Osteocyte (in vitro differentiated cells): Measurements from ENCODE around the gene NCR2. TPM values are rescaled to one million over a fixed set of nuclear protein-coding genes. Genes with fewer than 3 reads are reported as not detected.
A peak's percentile ranks its signal among the peaks of the same experiment; 100 is the strongest.

Experiments
- DNase-seq: peaks from one replicate; pipeline ENCODE4 v3.0.0; 2021; ENCODE audit warnings: mixed read lengths; ENCODE audit not compliant: unreplicated experiment; ENCODE audit errors: extremely low spot score
- H3K27ac Mint-ChIP-seq: one replicate; pipeline ENCODE4 v1.8.0; 2021; ENCODE audit warnings: mild to moderate bottlenecking, mixed read lengths; ENCODE audit not compliant: unreplicated experiment
- H3K27me3 Mint-ChIP-seq: one replicate; pipeline ENCODE4 v1.8.0; 2021; ENCODE audit warnings: mixed read lengths; ENCODE audit not compliant: unreplicated experiment
- H3K36me3 Mint-ChIP-seq: one replicate; pipeline ENCODE4 v1.8.0; 2021; ENCODE audit warnings: mixed read lengths; ENCODE audit not compliant: unreplicated experiment
- H3K4me1 Mint-ChIP-seq: one replicate; pipeline ENCODE4 v1.8.0; 2021; ENCODE audit warnings: mixed read lengths; ENCODE audit not compliant: unreplicated experiment
- H3K4me3 Mint-ChIP-seq: one replicate; pipeline ENCODE4 v1.8.0; 2021; ENCODE audit warnings: mild to moderate bottlenecking, moderate library complexity, mixed read lengths; ENCODE audit not compliant: unreplicated experiment
- H3K9me3 Mint-ChIP-seq: one replicate; pipeline ENCODE4 v1.8.0; 2021; ENCODE audit warnings: mixed read lengths; ENCODE audit not compliant: unreplicated experiment
- total RNA-seq: library from RNA; stranded (reverse); gene quantifications from 2 replicates; pipeline ENCODE4 v1.2.1, GENCODE V29; 2021
- TF ChIP-seq, protein P1 (sequence below): fragments of 200-600 bp; sonication (generic); IDR thresholded peaks from 2 replicates; pipeline ENCODE4 v1.5.0; 2021; ENCODE audit warnings: antibody characterized with exemption, mild to moderate bottlenecking, moderate library complexity

NCR2 gene
- total RNA-seq, 1 donor from 2014 or later: not detected

DNA sequence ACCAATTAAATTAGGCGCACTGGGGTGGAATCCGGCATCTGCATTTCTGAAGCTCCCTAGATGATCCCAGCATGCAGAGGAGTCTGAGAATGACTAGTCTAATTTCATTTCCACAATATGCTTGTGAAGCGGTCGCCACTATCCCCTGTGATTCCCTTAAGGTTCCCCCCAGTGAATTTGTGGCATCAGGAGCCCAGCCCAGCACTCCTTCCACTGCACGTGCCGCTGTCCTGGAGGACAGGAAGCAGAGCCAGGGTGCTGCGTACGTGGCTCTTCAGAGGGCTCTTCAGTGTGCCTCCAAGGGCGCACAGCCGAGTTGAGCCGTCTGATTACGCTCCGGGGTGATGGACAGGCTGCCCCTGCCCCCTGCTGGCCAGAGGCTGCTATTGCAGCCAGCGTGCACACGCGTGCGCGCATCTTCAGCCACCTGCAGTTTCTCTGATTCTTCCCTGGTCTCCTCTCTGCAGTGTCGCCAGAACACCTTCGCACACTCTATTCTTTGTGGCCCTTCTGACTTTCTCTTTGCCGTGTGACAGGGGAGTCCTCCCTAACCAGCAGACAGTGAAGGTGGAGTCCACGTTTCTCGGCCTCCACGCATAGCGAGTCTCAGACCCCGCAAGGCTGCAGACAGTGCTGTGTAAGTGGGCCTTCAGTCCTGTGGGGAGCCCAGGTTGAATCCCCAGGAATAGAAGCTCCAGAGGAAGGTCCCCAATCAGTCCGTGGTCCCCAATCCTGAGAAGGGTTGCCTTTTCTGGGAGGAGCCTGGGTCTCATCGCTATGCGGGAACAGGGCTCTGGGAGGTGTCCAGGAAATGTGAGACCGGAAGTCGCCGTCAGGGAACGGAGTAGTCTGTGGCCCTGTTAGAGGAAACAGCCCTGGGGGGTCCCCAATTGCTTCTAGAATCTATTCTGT, 16.5 kb upstream of the NCR2 start:
- peak overlapping the region; percentile 63 for H3K4me3 Mint-ChIP-seq
- no peaks in the 10 kb centered on the region for H3K9me3 Mint-ChIP-seq
- H3K36me3 Mint-ChIP-seq: no peaks in the 10 kb centered on the region
- peaks cover 51% of the 10 kb centered on the region for H3K27me3 Mint-ChIP-seq
- no peak for DNase-seq
- TF ChIP-seq, protein P1, sequence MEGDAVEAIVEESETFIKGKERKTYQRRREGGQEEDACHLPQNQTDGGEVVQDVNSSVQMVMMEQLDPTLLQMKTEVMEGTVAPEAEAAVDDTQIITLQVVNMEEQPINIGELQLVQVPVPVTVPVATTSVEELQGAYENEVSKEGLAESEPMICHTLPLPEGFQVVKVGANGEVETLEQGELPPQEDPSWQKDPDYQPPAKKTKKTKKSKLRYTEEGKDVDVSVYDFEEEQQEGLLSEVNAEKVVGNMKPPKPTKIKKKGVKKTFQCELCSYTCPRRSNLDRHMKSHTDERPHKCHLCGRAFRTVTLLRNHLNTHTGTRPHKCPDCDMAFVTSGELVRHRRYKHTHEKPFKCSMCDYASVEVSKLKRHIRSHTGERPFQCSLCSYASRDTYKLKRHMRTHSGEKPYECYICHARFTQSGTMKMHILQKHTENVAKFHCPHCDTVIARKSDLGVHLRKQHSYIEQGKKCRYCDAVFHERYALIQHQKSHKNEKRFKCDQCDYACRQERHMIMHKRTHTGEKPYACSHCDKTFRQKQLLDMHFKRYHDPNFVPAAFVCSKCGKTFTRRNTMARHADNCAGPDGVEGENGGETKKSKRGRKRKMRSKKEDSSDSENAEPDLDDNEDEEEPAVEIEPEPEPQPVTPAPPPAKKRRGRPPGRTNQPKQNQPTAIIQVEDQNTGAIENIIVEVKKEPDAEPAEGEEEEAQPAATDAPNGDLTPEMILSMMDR: peak; percentile 100
- no peak overlapping the region for H3K27ac Mint-ChIP-seq
- H3K4me1 Mint-ChIP-seq: peaks cover 9% of the 10 kb centered on the region

- TF ChIP-seq, protein P1: no peak
- no peaks in the 10 kb centered on the region for H3K36me3 Mint-ChIP-seq
- H3K27me3 Mint-ChIP-seq: peaks cover 50% of the 10 kb centered on the region
- H3K4me3 Mint-ChIP-seq: no peak overlapping the region
- DNase-seq: no peak
- peaks cover 9% of the 10 kb centered on the region for H3K4me1 Mint-ChIP-seq
- no peak overlapping the region for H3K27ac Mint-ChIP-seq
- no peaks in the 10 kb centered on the region for H3K9me3 Mint-ChIP-seq
These were observed 14.2 kb upstream of the NCR2 start for GRCh38 chr6:41321183-41321582.

- TF ChIP-seq, protein P1: no peak
- peaks cover 69% of the 10 kb centered on the region for H3K27me3 Mint-ChIP-seq
These were observed 9.9 kb upstream of the NCR2 start for GRCh38 chr6:41325446-41326066.

GRCh38 chr6:41326092-41326491, 9.3 kb upstream of the NCR2 start:
- TF ChIP-seq, protein P1: no peak
- Mint-ChIP-seq H3K9me3 (no peaks in the 10 kb centered on the region), H3K36me3 (no peaks in the 10 kb centered on the region), H3K4me3 (no peak overlapping the region), H3K27me3 (peaks cover 72% of the 10 kb centered on the region), H3K4me1 (no peaks in the 10 kb centered on the region), H3K27ac (no peak overlapping the region)
- DNase-seq: no peak

More at GRCh38 chr6:41325446-41326066, 9.9 kb upstream of the NCR2 start:
- H3K36me3 Mint-ChIP-seq: no peaks in the 10 kb centered on the region
- no peak overlapping the region for H3K4me3 Mint-ChIP-seq
- no peak overlapping the region for H3K27ac Mint-ChIP-seq
- no peaks in the 10 kb centered on the region for H3K4me1 Mint-ChIP-seq
- no peaks in the 10 kb centered on the region for H3K9me3 Mint-ChIP-seq
- DNase-seq: no peak

DNA sequence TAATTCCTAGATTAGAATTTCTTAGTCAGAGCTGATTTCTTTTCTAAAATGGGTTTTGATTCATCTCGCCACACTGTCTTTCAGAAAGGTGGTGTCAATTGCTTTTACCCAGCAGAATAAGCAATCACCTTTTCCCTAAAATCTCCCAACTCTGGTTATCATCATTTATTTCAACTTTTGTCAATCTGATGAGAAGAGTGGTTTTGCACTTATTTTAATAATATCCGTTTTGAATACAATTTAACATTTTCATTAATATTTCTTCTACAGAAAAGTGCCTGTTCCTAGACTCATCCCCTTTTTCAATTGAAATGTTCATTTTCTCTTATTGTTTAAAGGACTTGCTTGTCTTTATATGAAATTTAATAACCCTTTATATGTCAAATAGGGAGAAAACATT, 8.2 kb upstream of the NCR2 start:
- peaks cover 83% of the 10 kb centered on the region for H3K27me3 Mint-ChIP-seq
- no peak overlapping the region for H3K4me3 Mint-ChIP-seq
- no peaks in the 10 kb centered on the region for H3K36me3 Mint-ChIP-seq
- no peak overlapping the region for H3K27ac Mint-ChIP-seq
- H3K4me1 Mint-ChIP-seq: no peaks in the 10 kb centered on the region
- TF ChIP-seq, protein P1: no peak
- DNase-seq: no peak
- H3K9me3 Mint-ChIP-seq: no peaks in the 10 kb centered on the region
